Fibroblast of pulmonary artery (primary cell): ENCODE data around the gene DPYSL5.
"Not testable (repeated sequence)": the region's sequence is repeated elsewhere in the genome, so short reads cannot be mapped to it uniquely, and the experiment has no call there.

ENCODE experiments used
- DNase-seq: peaks from one replicate; pipeline ENCODE4 v3.0.0-alpha.2; 2010; ENCODE audit warnings: low read depth
- H3K4me3 ChIP-seq: replicated peaks from 2 replicates; pipeline ENCODE4 v1.5.1; 2011; ENCODE audit warnings: low read depth, mild to moderate bottlenecking, control low read depth, low read length, moderate library complexity
- TF ChIP-seq, protein P1 (sequence below): IDR thresholded peaks from 2 replicates; pipeline ENCODE4 v1.5.1; 2011; ENCODE audit warnings: mild to moderate bottlenecking, control low read depth, low read length, inconsistent platforms; ENCODE audit errors: missing control alignments

The DPYSL5 gene

GRCh38 chr2:26875065-26875634 lies 27.2 kb downstream of the DPYSL5 start:
- no peak for DNase-seq
- TF ChIP-seq, protein P1, sequence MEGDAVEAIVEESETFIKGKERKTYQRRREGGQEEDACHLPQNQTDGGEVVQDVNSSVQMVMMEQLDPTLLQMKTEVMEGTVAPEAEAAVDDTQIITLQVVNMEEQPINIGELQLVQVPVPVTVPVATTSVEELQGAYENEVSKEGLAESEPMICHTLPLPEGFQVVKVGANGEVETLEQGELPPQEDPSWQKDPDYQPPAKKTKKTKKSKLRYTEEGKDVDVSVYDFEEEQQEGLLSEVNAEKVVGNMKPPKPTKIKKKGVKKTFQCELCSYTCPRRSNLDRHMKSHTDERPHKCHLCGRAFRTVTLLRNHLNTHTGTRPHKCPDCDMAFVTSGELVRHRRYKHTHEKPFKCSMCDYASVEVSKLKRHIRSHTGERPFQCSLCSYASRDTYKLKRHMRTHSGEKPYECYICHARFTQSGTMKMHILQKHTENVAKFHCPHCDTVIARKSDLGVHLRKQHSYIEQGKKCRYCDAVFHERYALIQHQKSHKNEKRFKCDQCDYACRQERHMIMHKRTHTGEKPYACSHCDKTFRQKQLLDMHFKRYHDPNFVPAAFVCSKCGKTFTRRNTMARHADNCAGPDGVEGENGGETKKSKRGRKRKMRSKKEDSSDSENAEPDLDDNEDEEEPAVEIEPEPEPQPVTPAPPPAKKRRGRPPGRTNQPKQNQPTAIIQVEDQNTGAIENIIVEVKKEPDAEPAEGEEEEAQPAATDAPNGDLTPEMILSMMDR: no peak
- H3K4me3 ChIP-seq: no peak overlapping the region

DNA sequence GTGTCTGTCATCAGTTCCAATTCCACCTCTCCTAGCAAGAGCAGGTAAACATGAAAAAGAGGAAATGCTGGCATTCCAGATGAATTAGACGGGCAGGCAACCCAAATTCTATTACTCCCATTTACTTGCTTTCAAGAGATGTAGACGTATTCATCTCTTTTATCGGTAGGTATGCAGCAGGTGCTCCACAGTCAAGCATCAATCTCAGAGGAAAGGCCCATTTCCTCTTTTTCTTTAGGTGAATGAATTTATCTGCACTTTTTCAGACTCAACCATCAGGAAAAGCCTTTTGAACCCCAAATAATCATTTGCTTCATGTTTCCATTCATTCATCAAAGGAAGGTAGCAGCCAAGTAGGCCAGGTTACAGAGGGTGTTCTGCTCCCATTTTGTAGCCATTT lies 27.9 kb downstream of the DPYSL5 start:
- TF ChIP-seq, protein P1: no peak
- DNase-seq: no peak
- no peak overlapping the region for H3K4me3 ChIP-seq

- no peak overlapping the region for H3K4me3 ChIP-seq
Measured at GRCh38 chr2:26876260-26876659, 28.3 kb downstream of the DPYSL5 start.

GRCh38 chr2:26877276-26877675 lies 29.3 kb downstream of the DPYSL5 start:
- TF ChIP-seq, protein P1: no peak
- no peak overlapping the region for H3K4me3 ChIP-seq
- no peak for DNase-seq

More at GRCh38 chr2:26876260-26876659, 28.3 kb downstream of the DPYSL5 start:
- DNase-seq: no peak
- TF ChIP-seq, protein P1: no peak

- TF ChIP-seq, protein P1: no peak
- DNase-seq: no peak
Measured at GRCh38 chr2:26880161-26880560, 32.2 kb downstream of the DPYSL5 start.

DNA sequence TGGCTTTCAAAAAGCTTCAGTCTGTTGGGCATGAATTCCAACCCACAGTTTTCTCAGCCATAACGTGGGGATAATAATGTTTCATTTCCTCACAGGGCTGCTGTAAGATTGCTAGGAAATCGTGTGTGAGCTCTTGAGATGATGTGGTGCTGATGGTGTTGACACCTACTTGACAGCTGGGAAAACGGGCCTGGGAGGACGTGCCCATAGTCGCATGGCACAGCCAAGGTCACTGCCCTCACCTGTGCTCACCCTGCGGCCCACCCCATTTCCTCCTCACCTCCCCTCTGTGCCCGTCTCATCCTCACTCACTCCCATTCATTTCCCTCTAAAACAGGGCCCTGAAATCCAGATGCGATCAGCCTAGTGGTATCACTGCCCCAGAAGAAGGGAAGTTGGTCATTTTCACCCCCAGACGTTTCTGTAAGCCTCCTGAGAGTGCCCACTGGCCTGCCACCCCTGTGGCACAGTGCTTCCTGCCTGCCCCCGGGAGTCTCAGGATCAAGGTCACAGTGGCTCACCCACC lies 33.0 kb downstream of the DPYSL5 start:
- DNase-seq: no peak
- H3K4me3 ChIP-seq: no peak overlapping the region
- TF ChIP-seq, protein P1: no peak

More at GRCh38 chr2:26880161-26880560, 32.2 kb downstream of the DPYSL5 start:
- no peak overlapping the region for H3K4me3 ChIP-seq

DNA sequence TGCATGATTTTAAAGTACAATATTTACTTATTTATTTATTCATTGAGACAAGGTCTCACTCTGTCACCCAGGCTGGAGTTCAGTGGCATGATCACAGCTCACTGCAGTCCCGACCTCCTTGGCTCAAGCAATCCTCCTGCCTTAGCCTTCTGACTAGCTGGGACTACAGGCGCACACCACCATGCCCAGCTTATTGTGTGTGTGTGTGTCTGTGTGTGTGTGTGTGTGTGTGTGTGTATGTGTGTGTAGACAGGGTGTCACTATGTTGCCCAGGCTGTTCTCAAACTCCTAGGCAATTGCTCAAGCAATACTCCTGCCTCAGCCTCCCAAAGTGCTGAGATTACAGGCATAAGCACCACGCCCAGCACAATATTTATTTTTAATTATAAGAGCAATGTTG lies 34.3 kb downstream of the DPYSL5 start:
- DNase-seq, H3K4me3 ChIP-seq: not testable (repeated sequence)
